Measurements from ENCODE around the gene CMTM7. TPM values are rescaled to one million over a fixed set of nuclear protein-coding genes. Genes with fewer than 3 reads are reported as not detected.

CMTM7 gene
- total and polyA plus RNA-seq, 2 of the 8 experiments (the other 6 are each of a cell fraction or from before 2014, with no cell fraction given): 33.3 to 65.8 TPM

GRCh38 chr3:32440611-32441350, 49.1 kb downstream of the CMTM7 start:
- H2BK120ac ChIP-seq (replicated peaks; ENCODE audit: low read depth, low read length): no peak overlapping the region
- H3K79me1 ChIP-seq (ENCODE audit: low read depth, low read length): peaks cover 5% of the 10 kb centered on the region
- no peak overlapping the region for H2AFZ ChIP-seq (ENCODE audit: low read length)
- H3K23ac ChIP-seq (ENCODE audit: insufficient read length): no peak overlapping the region
- H2BK15ac ChIP-seq (ENCODE audit: low read length): no peak overlapping the region
- DNase-seq (ENCODE audit: low read depth in 1 of 2, low spot score in 2 of 2) (peak in 1 of 2 experiments; percentile 32), FAIRE-seq (no peak)
- no peaks in the 10 kb centered on the region; a peak in 1 of 4 replicates for H3K79me2 ChIP-seq (ENCODE audit: control insufficient read depth in 1 of 2, insufficient read depth in 2 of 2, low read length in 2 of 2)
- ChIA-PET POLR2A (ENCODE audit: partially characterized antibody) (interaction anchor here (1.0 kb wide), 1 partner anchor 17 kb away, joined by 4 read pairs; no protein-coding TSS in a partner anchor), CTCF (ENCODE audit: partially characterized antibody) (interaction anchor here (0.6 to 5.8 kb wide), 11 partner anchors 8 to 203 kb away, joined by 3 to 44 read pairs (median 4); no protein-coding TSS in a partner anchor)
- no peak overlapping the region for H2BK20ac ChIP-seq (ENCODE audit: low read length)
- H3K4me1 ChIP-seq (replicated peaks in 1 of 4; ENCODE audit: control insufficient read depth in 3 of 4, insufficient read depth in 4 of 4, low read length in 3 of 4): peaks cover 0 to 5% (median 1%) of the 10 kb centered on the region in 4 experiments; a peak in 2 of 7 replicates
- H3K4me3 ChIP-seq (ENCODE audit: extremely low read depth in 1 of 4, insufficient read depth in 2 of 4, low read depth in 3 of 4, low read length in 4 of 4): no peak overlapping the region
- no peak overlapping the region for H4K8ac ChIP-seq (ENCODE audit: extremely low read depth, insufficient read depth, low read length)
- H2AK5ac ChIP-seq (ENCODE audit: low read depth, low read length): no peak overlapping the region
- H3K9me3 ChIP-seq (ENCODE audit: insufficient read depth in 2 of 2, low read depth in 1 of 2, low read length in 1 of 2): no peaks in the 10 kb centered on the region
- H3K27me3 ChIP-seq (replicated peaks in 1 of 4; ENCODE audit: control insufficient read depth in 3 of 4, extremely low read depth in 1 of 4, insufficient read depth in 3 of 4, low read length in 3 of 4): no peaks in the 10 kb centered on the region
- H3K36me3 ChIP-seq (ENCODE audit: control insufficient read depth in 2 of 4, insufficient read depth in 4 of 4, low read length in 3 of 4): peaks cover 0 to 2% (median 0%) of the 10 kb centered on the region in 4 experiments; a peak in 1 of 8 replicates
- no peak overlapping the region for H3K18ac ChIP-seq (ENCODE audit: extremely low read depth, low read length)
- 91% methylated on average over 10 of the region's 10 CpGs; no CpG with 5 or more reads in 1 of the 2 experiments for WGBS, 2 experiments (ENCODE audit: extremely low coverage in 1 of 2, insufficient coverage in 1 of 2, insufficient read length in 1 of 2, insufficient replicate concordance in 2 of 2, low coverage in 1 of 2, low lambda C conversion rate in 2 of 2, missing lambda C conversion rate in 1 of 2)
- no peak overlapping the region for H3K14ac ChIP-seq (ENCODE audit: insufficient read length)
- no peak overlapping the region for H2BK5ac ChIP-seq (ENCODE audit: low read depth, low read length)
- no peak overlapping the region for H3K4me2 ChIP-seq (ENCODE audit: insufficient read depth in 1 of 2, low read depth in 2 of 2, low read length in 2 of 2)
- no peak overlapping the region for H2BK12ac ChIP-seq (ENCODE audit: low read depth, low read length)
- H4K20me1 ChIP-seq (replicated peaks in 1 of 2; ENCODE audit: control insufficient read depth in 1 of 2, insufficient read depth in 2 of 2, low read length in 2 of 2): peaks cover 0 to 1% of the 10 kb centered on the region in 2 experiments
- H3K4ac ChIP-seq (replicated peaks; ENCODE audit: insufficient read length, low read depth, low read length): no peak overlapping the region
- peaks cover 1% of the 10 kb centered on the region; the same call in 1 of the 2 replicates for H3K23me2 ChIP-seq (ENCODE audit: low read depth, low read length)
- no peak overlapping the region for H4K5ac ChIP-seq (ENCODE audit: insufficient read length, low read depth, low read length)
- no peak overlapping the region for H3K9ac ChIP-seq (replicated peaks in 1 of 4; ENCODE audit: extremely low read depth in 1 of 4, low read depth in 3 of 4, low read length in 3 of 4)
- H3K27ac ChIP-seq (ENCODE audit: low read depth, low read length): no peak overlapping the region
- H4K91ac ChIP-seq (replicated peaks; ENCODE audit: insufficient read length, low read length): no peak overlapping the region
- no peak overlapping the region for H3K56ac ChIP-seq (replicated peaks; ENCODE audit: insufficient read length, low read depth, low read length)
- TF ChIP-seq NRF1 (IDR thresholded peaks at IDR 0.05; ENCODE audit: low read depth, low read length) (no peak), SAP30 (IDR thresholded peaks at IDR 0.05; ENCODE audit: insufficient read depth, insufficient replicate concordance, low read length) (no peak), GTF2F1 (IDR thresholded peaks at IDR 0.05; ENCODE audit: borderline replicate concordance, low read depth, low read length) (no peak), BRCA1 (IDR thresholded peaks at IDR 0.05; ENCODE audit: low read depth, low read length) (no peak), ASH2L (IDR thresholded peaks at IDR 0.05; ENCODE audit: low read length) (no peak), SIX5 (IDR thresholded peaks at IDR 0.05; ENCODE audit: low read depth, low read length) (no peak), TAF7 (optimal IDR thresholded peaks at IDR 0.05; ENCODE audit: borderline replicate concordance, low read depth, low read length) (no peak), GABPA (IDR thresholded peaks at IDR 0.05; ENCODE audit: borderline replicate concordance, insufficient read depth, low read length) (no peak), EP300 (IDR thresholded peaks at IDR 0.05; ENCODE audit: borderline replicate concordance in 1 of 2, low read depth in 2 of 2, low read length in 2 of 2) (no peak), POU5F1 (IDR thresholded peaks at IDR 0.05; ENCODE audit: low read depth, low read length) (no peak), SP1 (IDR thresholded peaks at IDR 0.05; ENCODE audit: low read depth, low read length) (no peak), RAD21 (IDR thresholded peaks at IDR 0.05 in 1 of 2, conservative IDR thresholded peaks at IDR 0.05 in 1 of 2; ENCODE audit: low read depth in 2 of 2, low read length in 2 of 2) (no peak)
